SK-N-SH (cell line): Measurements from ENCODE around the gene NPEPL1.

ENCODE experiments used
- EP300 ChIP-seq, 2 experiments: IDR thresholded peaks; 2 replicates each; pipeline versions ENCODE4 v1.4.0 to v1.6.1; 2012; ENCODE audit warnings: borderline replicate concordance in 1 of 2, low read depth in 1 of 2, low read length in 1 of 2
- EZH2phosphoT487 ChIP-seq: fragments of 200-600 bp; sonication (generic); IDR thresholded peaks from 2 replicates; pipeline ENCODE4 v1.6.1; 2017; ENCODE audit warnings: low read depth, mixed run types, mild to moderate bottlenecking, antibody characterized with exemption, moderate library complexity, borderline replicate concordance
- MXI1 ChIP-seq: IDR thresholded peaks from 2 replicates; pipeline ENCODE4 v1.6.1; 2012; ENCODE audit warnings: mild to moderate bottlenecking, low read depth, low read length, improper control_type of control experiment
- POLR2AphosphoS5 ChIP-seq: IDR thresholded peaks from 2 replicates; pipeline ENCODE4 v1.6.1; 2012; ENCODE audit warnings: low read depth, low read length
- RAD21 ChIP-seq: IDR thresholded peaks from 2 replicates; pipeline ENCODE4 v1.6.1; 2012; ENCODE audit warnings: mild to moderate bottlenecking, low read length
- USF1 ChIP-seq: IDR thresholded peaks from 2 replicates; pipeline ENCODE4 v1.4.0; 2012; ENCODE audit warnings: low read depth, borderline replicate concordance
- YY1 ChIP-seq: IDR thresholded peaks from 2 replicates; pipeline ENCODE4 v1.4.0; 2012; ENCODE audit warnings: low read depth, mild to moderate bottlenecking
- TF ChIP-seq, protein P1 (sequence below): fragments of 200-600 bp; sonication (generic); IDR thresholded peaks from 2 replicates; pipeline ENCODE4 v1.6.1; 2017; ENCODE audit warnings: antibody characterized with exemption, mild to moderate bottlenecking, moderate library complexity
- TF ChIP-seq, protein P2 (sequence below): fragments of 150-350 bp; IDR thresholded peaks from 2 replicates; pipeline ENCODE4 v1.6.1; 2017; ENCODE audit warnings: antibody characterized with exemption, low read length, low read depth, borderline replicate concordance

DNA sequence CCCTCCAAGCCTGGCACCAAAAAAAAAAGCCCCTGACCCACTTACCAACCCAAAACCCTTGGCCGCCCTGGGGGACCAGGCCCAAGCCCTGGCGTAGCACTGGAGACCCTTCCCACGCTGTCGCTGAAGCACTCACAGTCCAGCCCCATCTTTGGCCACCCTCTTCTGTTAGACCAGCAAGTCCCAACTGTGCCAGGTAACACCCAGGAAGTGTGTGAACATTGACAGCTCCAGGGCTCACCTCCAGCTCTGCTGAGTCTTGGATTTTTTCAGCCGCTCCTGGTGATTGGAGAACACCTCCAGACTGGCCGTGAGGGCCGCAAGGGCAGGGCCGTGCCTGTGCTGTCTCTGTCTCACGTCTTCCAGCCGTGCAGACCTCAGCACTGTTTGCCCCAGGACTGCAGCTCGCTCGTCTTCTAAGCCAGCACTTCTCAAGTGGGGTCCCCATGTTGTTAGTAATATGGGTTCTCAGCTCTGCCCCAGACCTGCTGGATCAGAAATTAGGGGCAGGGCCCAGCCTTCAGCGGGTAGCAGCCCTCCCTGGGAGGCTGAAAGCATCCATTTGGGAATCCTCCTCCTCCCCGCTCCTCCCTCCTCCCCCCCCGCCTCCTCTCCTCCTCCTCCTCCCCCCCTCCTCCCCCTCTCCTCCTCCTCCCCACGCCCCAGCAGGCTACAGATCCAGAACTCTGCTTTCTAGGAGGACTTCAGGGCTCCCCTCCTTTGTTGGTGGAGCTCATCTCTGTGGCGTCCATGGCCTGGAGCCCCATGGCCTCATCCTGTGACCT, 18.1 kb downstream of the NPEPL1 start:
- TF ChIP-seq YY1 (no peak), RAD21 (no peak), EZH2phosphoT487 (no peak), EP300 (IDR thresholded peaks at IDR 0.05; ENCODE audit: borderline replicate concordance in 1 of 2, low read depth in 1 of 2, low read length in 1 of 2) (no peak), MXI1 (no peak), POLR2AphosphoS5 (no peak), USF1 (no peak)
- TF ChIP-seq, protein P1, sequence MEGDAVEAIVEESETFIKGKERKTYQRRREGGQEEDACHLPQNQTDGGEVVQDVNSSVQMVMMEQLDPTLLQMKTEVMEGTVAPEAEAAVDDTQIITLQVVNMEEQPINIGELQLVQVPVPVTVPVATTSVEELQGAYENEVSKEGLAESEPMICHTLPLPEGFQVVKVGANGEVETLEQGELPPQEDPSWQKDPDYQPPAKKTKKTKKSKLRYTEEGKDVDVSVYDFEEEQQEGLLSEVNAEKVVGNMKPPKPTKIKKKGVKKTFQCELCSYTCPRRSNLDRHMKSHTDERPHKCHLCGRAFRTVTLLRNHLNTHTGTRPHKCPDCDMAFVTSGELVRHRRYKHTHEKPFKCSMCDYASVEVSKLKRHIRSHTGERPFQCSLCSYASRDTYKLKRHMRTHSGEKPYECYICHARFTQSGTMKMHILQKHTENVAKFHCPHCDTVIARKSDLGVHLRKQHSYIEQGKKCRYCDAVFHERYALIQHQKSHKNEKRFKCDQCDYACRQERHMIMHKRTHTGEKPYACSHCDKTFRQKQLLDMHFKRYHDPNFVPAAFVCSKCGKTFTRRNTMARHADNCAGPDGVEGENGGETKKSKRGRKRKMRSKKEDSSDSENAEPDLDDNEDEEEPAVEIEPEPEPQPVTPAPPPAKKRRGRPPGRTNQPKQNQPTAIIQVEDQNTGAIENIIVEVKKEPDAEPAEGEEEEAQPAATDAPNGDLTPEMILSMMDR, result no peak
- TF ChIP-seq, protein P2, sequence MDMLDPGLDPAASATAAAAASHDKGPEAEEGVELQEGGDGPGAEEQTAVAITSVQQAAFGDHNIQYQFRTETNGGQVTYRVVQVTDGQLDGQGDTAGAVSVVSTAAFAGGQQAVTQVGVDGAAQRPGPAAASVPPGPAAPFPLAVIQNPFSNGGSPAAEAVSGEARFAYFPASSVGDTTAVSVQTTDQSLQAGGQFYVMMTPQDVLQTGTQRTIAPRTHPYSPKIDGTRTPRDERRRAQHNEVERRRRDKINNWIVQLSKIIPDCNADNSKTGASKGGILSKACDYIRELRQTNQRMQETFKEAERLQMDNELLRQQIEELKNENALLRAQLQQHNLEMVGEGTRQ, result no peak
